Ishikawa (cell line): ENCODE data around the gene PLXNA4.

Experiments
- CEBPB ChIP-seq: IDR thresholded peaks from 2 replicates; pipeline ENCODE4 v1.6.1; 2012
- CREB1 ChIP-seq: IDR thresholded peaks from 2 replicates; pipeline ENCODE4 v1.6.1; 2012; ENCODE audit warnings: low read depth
- EGR1 ChIP-seq: IDR thresholded peaks from 2 replicates; pipeline ENCODE4 v1.6.1; 2012
- EP300 ChIP-seq: IDR thresholded peaks from 2 replicates; pipeline ENCODE4 v1.6.1; 2012; ENCODE audit warnings: borderline replicate concordance
- FOXM1 ChIP-seq: IDR thresholded peaks from 2 replicates; pipeline ENCODE4 v1.6.1; 2012; ENCODE audit warnings: low read depth, borderline replicate concordance
- MAX ChIP-seq: IDR thresholded peaks from 2 replicates; pipeline ENCODE4 v1.6.1; 2012
- NFIC ChIP-seq: IDR thresholded peaks from 2 replicates; pipeline ENCODE4 v1.6.1; 2012
- RAD21 ChIP-seq: IDR thresholded peaks from 2 replicates; pipeline ENCODE4 v1.6.1; 2012; ENCODE audit warnings: low read depth
- REST ChIP-seq: IDR thresholded peaks from 2 replicates; pipeline ENCODE4 v1.6.1; 2012; ENCODE audit warnings: low read depth, mild to moderate bottlenecking
- TAF1 ChIP-seq: IDR thresholded peaks from 2 replicates; pipeline ENCODE4 v1.6.1; 2012; ENCODE audit warnings: low read depth, mild to moderate bottlenecking
- TCF12 ChIP-seq: IDR thresholded peaks from 2 replicates; pipeline ENCODE4 v1.6.1; 2012; ENCODE audit warnings: low read depth
- TEAD4 ChIP-seq: IDR thresholded peaks from 2 replicates; pipeline ENCODE4 v1.6.1; 2012
- USF1 ChIP-seq: IDR thresholded peaks from 2 replicates; pipeline ENCODE4 v1.6.1; 2012
- YY1 ChIP-seq: IDR thresholded peaks from 2 replicates; pipeline ENCODE4 v1.6.1; 2012; ENCODE audit warnings: low read depth
- ZBTB7A ChIP-seq: IDR thresholded peaks from 2 replicates; pipeline ENCODE4 v1.6.1; 2012; ENCODE audit warnings: low read depth

The PLXNA4 gene

GRCh38 chr7:132292803-132293202 is 283.5 kb downstream of the PLXNA4 start:
- TF ChIP-seq TEAD4 (no peak), EP300 (no peak), CREB1 (no peak), MAX (no peak), YY1 (no peak), REST (no peak), FOXM1 (no peak), CEBPB (no peak), NFIC (no peak), ZBTB7A (no peak), USF1 (no peak), TAF1 (no peak), TCF12 (no peak), RAD21 (no peak), EGR1 (no peak)

- no peak for TF ChIP-seq MAX
Observed at GRCh38 chr7:132291481-132291880, 284.8 kb downstream of the PLXNA4 start.

- TF ChIP-seq RAD21 (no peak), EGR1 (no peak), REST (no peak), FOXM1 (no peak), EP300 (no peak), TEAD4 (no peak), TCF12 (no peak), CEBPB (no peak), NFIC (no peak), ZBTB7A (no peak)
Observed at GRCh38 chr7:132290021-132290420, 286.2 kb downstream of the PLXNA4 start.

GRCh38 chr7:132286836-132287235 is 289.4 kb downstream of the PLXNA4 start:
- no peak for TF ChIP-seq NFIC
- TF ChIP-seq FOXM1, result no peak
- TF ChIP-seq REST, result no peak
- TF ChIP-seq TAF1, result no peak
- no peak for TF ChIP-seq TCF12
- TF ChIP-seq TEAD4, result no peak

GRCh38 chr7:132280335-132280734 is 295.9 kb downstream of the PLXNA4 start:
- TF ChIP-seq USF1 (no peak), NFIC (no peak), TAF1 (no peak), CREB1 (no peak), ZBTB7A (no peak), EGR1 (no peak), CEBPB (no peak), EP300 (no peak), TEAD4 (no peak), MAX (no peak), REST (no peak), FOXM1 (no peak), TCF12 (no peak)
